Cardiac fibroblast (primary cell): ENCODE measurements around the gene REEP6.
A peak's percentile ranks its signal among the peaks of the same experiment; 100 is the strongest.

Experiments used
- DNase-seq, 2 donors: peaks; one replicate each; pipeline versions ENCODE4 v3.0.0 to v3.0.0-alpha.2; 2010; ENCODE audit warnings: low read depth in 2 of 2
- H3K4me3 ChIP-seq, 2 donors: replicated peaks in 1 of 2; 1 replicate in 1 of 2; 2 replicates in 1 of 2; pipeline ENCODE4 v1.5.1; 2011; ENCODE audit warnings: low read depth in 2 of 2, low read length in 2 of 2, mild to moderate bottlenecking in 2 of 2, moderate library complexity in 1 of 2
- CTCF ChIP-seq: IDR thresholded peaks from one replicate; pipeline ENCODE4 v1.5.1; 2011; ENCODE audit warnings: low read depth, mild to moderate bottlenecking, low read length, inconsistent platforms

The REEP6 gene

GRCh38 chr19:1457031-1457739, 33.8 kb upstream of the REEP6 start:
- no peak for DNase-seq
- TF ChIP-seq CTCF = no peak
- no peak overlapping the region for H3K4me3 ChIP-seq

- no peak for TF ChIP-seq CTCF
- H3K4me3 ChIP-seq = no peak overlapping the region
- DNase-seq = no peak
Measured at GRCh38 chr19:1457892-1458291, 33.1 kb upstream of the REEP6 start.

- TF ChIP-seq CTCF = no peak
- no peak for DNase-seq
- H3K4me3 ChIP-seq = no peak overlapping the region
Measured at GRCh38 chr19:1459479-1459878, 31.5 kb upstream of the REEP6 start.

GRCh38 chr19:1460033-1460995, 30.7 kb upstream of the REEP6 start:
- no peak for TF ChIP-seq CTCF
- H3K4me3 ChIP-seq = no peak overlapping the region

DNA sequence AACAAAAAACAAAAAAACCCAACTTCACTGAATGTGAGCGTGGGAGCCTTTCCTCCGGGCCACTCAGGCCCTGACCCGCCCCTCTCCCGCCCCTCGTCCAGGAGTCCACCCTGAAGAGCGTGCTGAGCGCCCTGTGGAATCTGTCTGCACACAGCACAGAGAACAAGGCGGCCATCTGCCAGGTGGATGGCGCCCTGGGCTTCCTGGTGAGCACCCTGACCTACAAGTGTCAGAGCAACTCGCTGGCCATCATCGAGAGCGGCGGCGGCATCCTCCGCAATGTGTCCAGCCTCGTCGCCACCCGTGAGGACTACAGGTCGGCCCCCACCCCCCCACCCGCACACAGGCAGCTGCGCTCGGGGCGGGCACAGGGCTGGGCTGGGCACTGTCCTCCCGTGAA, 29.1 kb upstream of the REEP6 start:
- no peak overlapping the region for H3K4me3 ChIP-seq
- DNase-seq = no peak
- TF ChIP-seq CTCF = no peak

More at GRCh38 chr19:1460033-1460995, 30.7 kb upstream of the REEP6 start:
- no peak for DNase-seq

- DNase-seq = peak; percentile 51 to 59
- no peak overlapping the region for H3K4me3 ChIP-seq
- peak; percentile 49 for TF ChIP-seq CTCF
Measured at GRCh38 chr19:1465191-1466016, 25.6 kb upstream of the REEP6 start.
